GM19455 (cell line): Measurements from ENCODE around the gene XYLT1.

Experiments
- ATAC-seq: cut with Tn5 transposase; IDR thresholded peaks from one replicate; pipeline ENCODE4 v1.9.1; 2021; ENCODE audit not compliant: unreplicated experiment

Gene XYLT1

GRCh38 chr16:17407321-17407720 is 63.4 kb downstream of the XYLT1 start:
- no peak for ATAC-seq

- no peak for ATAC-seq
Measured at GRCh38 chr16:17404941-17405689, 65.6 kb downstream of the XYLT1 start.

- no peak for ATAC-seq
Measured at GRCh38 chr16:17403859-17404545, 66.8 kb downstream of the XYLT1 start.

GRCh38 chr16:17403156-17403809 is 67.5 kb downstream of the XYLT1 start:
- no peak for ATAC-seq

GRCh38 chr16:17397499-17397891 is 73.3 kb downstream of the XYLT1 start:
- ATAC-seq = no peak

- ATAC-seq = no peak
Measured at GRCh38 chr16:17396762-17397498, 73.8 kb downstream of the XYLT1 start.

- ATAC-seq = no peak
Measured at GRCh38 chr16:17395849-17396480, 74.8 kb downstream of the XYLT1 start.

GRCh38 chr16:17392857-17393692 is 77.7 kb downstream of the XYLT1 start:
- no peak for ATAC-seq

- ATAC-seq = no peak
Measured at GRCh38 chr16:17392127-17392856, 78.5 kb downstream of the XYLT1 start.

- ATAC-seq = no peak
Measured at GRCh38 chr16:17391715-17392114, 79.0 kb downstream of the XYLT1 start.

GRCh38 chr16:17389384-17389783 is 81.4 kb downstream of the XYLT1 start:
- ATAC-seq = no peak

- no peak for ATAC-seq
Measured at GRCh38 chr16:17387256-17387655, 83.5 kb downstream of the XYLT1 start.

GRCh38 chr16:17386229-17386628 is 84.5 kb downstream of the XYLT1 start:
- ATAC-seq = no peak

- no peak for ATAC-seq
Measured at GRCh38 chr16:17384471-17384870, 86.3 kb downstream of the XYLT1 start.

- ATAC-seq = no peak
Measured at GRCh38 chr16:17382949-17383863, 87.6 kb downstream of the XYLT1 start.

- ATAC-seq = no peak
Measured at GRCh38 chr16:17382514-17382913, 88.2 kb downstream of the XYLT1 start.

- no peak for ATAC-seq
Measured at GRCh38 chr16:17381784-17382183, 89.0 kb downstream of the XYLT1 start.

- ATAC-seq = no peak
Measured at GRCh38 chr16:17380613-17381012, 90.1 kb downstream of the XYLT1 start.
